Stimulated activated CD8-positive, alpha-beta memory T cell treated with anti-CD3 and anti-CD28 coated beads, Interleukin-4, amount 100 ng/mL, for 4 hours (primary cell): ENCODE results near the gene ERCC6L.
"Not testable (repeated sequence)": the region's sequence is repeated elsewhere in the genome, so short reads cannot be mapped to it uniquely, and the experiment has no call there.

Experiments used
- DNase-seq, 2 donors: peaks; one replicate each; pipeline ENCODE4 v3.0.0-alpha.2; 2020; ENCODE audit warnings: low read depth in 2 of 2, low spot score in 1 of 2

Gene ERCC6L

GRCh38 chrX:72254816-72255215, 16.0 kb upstream of the ERCC6L start:
- DNase-seq, result no peak

- DNase-seq, result no peak
Observed at GRCh38 chrX:72253686-72254085, 14.9 kb upstream of the ERCC6L start.

GRCh38 chrX:72247206-72247942, 8.5 kb upstream of the ERCC6L start:
- no peak for DNase-seq

- no peak for DNase-seq
Observed at GRCh38 chrX:72245461-72246089, 6.7 kb upstream of the ERCC6L start.

- DNase-seq, result no peak
Observed at GRCh38 chrX:72243472-72243871, 4.6 kb upstream of the ERCC6L start.

- no peak for DNase-seq
Observed at GRCh38 chrX:72240976-72241375, 2.1 kb upstream of the ERCC6L start.

- DNase-seq, result no peak
Observed at GRCh38 chrX:72238183-72238582, 644 bp downstream of the ERCC6L start.

GRCh38 chrX:72236841-72237240, 2.0 kb downstream of the ERCC6L start:
- DNase-seq, result no peak

GRCh38 chrX:72230290-72230689, 8.5 kb downstream of the ERCC6L start:
- DNase-seq, result no peak

- not testable (repeated sequence) for DNase-seq
Observed at GRCh38 chrX:72220375-72220774, 18.5 kb downstream of the ERCC6L start.

GRCh38 chrX:72216973-72217372, 21.9 kb downstream of the ERCC6L start:
- no peak for DNase-seq

GRCh38 chrX:72208126-72208800, 30.6 kb downstream of the ERCC6L start:
- no peak for DNase-seq

GRCh38 chrX:72207366-72207765, 31.5 kb downstream of the ERCC6L start:
- no peak for DNase-seq

GRCh38 chrX:72205706-72206105, 33.1 kb downstream of the ERCC6L start:
- DNase-seq, result no peak

GRCh38 chrX:72203421-72203820, 35.4 kb downstream of the ERCC6L start:
- DNase-seq, result no peak

- no peak for DNase-seq
Observed at GRCh38 chrX:72202792-72203401, 35.9 kb downstream of the ERCC6L start.

GRCh38 chrX:72201836-72202536, 36.8 kb downstream of the ERCC6L start:
- no peak for DNase-seq

GRCh38 chrX:72182924-72183323, 55.9 kb downstream of the ERCC6L start:
- DNase-seq, result no peak

GRCh38 chrX:72181178-72182125, 57.4 kb downstream of the ERCC6L start, which contains the start of gene PIN4:
TSS of gene PIN4 (plus strand) at chrX:72181757. CDS start at chrX:72181786, 29 bp downstream.
- peak; percentile 52 to 68 for DNase-seq

- DNase-seq, result no peak
Observed at GRCh38 chrX:72180539-72180938, 58.3 kb downstream of the ERCC6L start.
